DND-41 (cell line): ENCODE results near the gene MYO1H.

Source experiments
- ATAC-seq: fragments of 200-7000 bp; cut with Tn5 transposase; 3 replicates; pipeline ENCODE4 v1.9.1; 2021; ENCODE audit warnings: low read depth; ENCODE audit not compliant: insufficient read depth
- DNase-seq: peaks from one replicate; pipeline ENCODE4 v3.0.0-alpha.2; 2020
- H2AFZ ChIP-seq: 2 replicates; pipeline ENCODE4 v1.6.0; 2012; ENCODE audit warnings: low read depth, low read length
- H3K27ac ChIP-seq: 2 replicates; pipeline ENCODE4 v1.5.1; 2012; ENCODE audit warnings: low read length, inconsistent platforms
- H3K27me3 ChIP-seq: fragments of 200-600 bp; sonication (generic); 2 replicates; pipeline ENCODE4 v1.6.0; 2012; ENCODE audit warnings: low read length, mild to moderate bottlenecking, inconsistent platforms; ENCODE audit not compliant: insufficient read depth, poor library complexity
- H3K36me3 ChIP-seq: 2 replicates; pipeline ENCODE4 v1.5.1; 2012; ENCODE audit warnings: low read length, inconsistent platforms; ENCODE audit not compliant: insufficient read depth
- H3K4me1 ChIP-seq: 2 replicates; pipeline ENCODE4 v1.5.1; 2012; ENCODE audit warnings: mild to moderate bottlenecking, low read length; ENCODE audit not compliant: insufficient read depth
- H3K4me2 ChIP-seq: 2 replicates; pipeline ENCODE4 v1.6.0; 2012; ENCODE audit warnings: mild to moderate bottlenecking, moderate library complexity, low read length, inconsistent platforms; ENCODE audit not compliant: insufficient read depth
- H3K4me3 ChIP-seq, 2 experiments: fragments of 200-600 bp in 1 of 2; shearing (Covaris generic) in 1 of 2; 2 replicates each; pipeline ENCODE4 v1.5.1; 2012 to 2016; ENCODE audit warnings: inconsistent platforms in 2 of 2, low read length in 2 of 2, mild to moderate bottlenecking in 2 of 2, low read depth in 1 of 2, moderate library complexity in 1 of 2
- H3K79me2 ChIP-seq: 2 replicates; pipeline ENCODE4 v1.6.0; 2012; ENCODE audit warnings: low read length, inconsistent platforms; ENCODE audit not compliant: insufficient read depth
- H3K9ac ChIP-seq: 2 replicates; pipeline ENCODE4 v1.6.0; 2012; ENCODE audit warnings: low read depth, mild to moderate bottlenecking, inconsistent platforms, low read length, moderate library complexity
- H3K9me3 ChIP-seq: 2 replicates; pipeline ENCODE4 v1.5.1; 2012; ENCODE audit warnings: low read length, moderate library complexity, mild to moderate bottlenecking, inconsistent platforms; ENCODE audit not compliant: insufficient read depth, severe bottlenecking
- H4K20me1 ChIP-seq: 2 replicates; pipeline ENCODE4 v1.6.0; 2012; ENCODE audit warnings: low read length; ENCODE audit not compliant: insufficient read depth
- CTCF ChIP-seq: IDR thresholded peaks from 2 replicates; pipeline ENCODE4 v1.5.1; 2012; ENCODE audit warnings: borderline replicate concordance, low read length, moderate library complexity, mild to moderate bottlenecking; ENCODE audit not compliant: poor library complexity, severe bottlenecking; ENCODE audit errors: extremely low read depth
- EZH2 ChIP-seq: IDR thresholded peaks from 3 replicates; pipeline ENCODE4 v1.6.1; 2012; ENCODE audit warnings: borderline replicate concordance, low read depth, mild to moderate bottlenecking, moderate library complexity, low read length, inconsistent platforms; ENCODE audit not compliant: severe bottlenecking

Gene MYO1H

GRCh38 chr12:109307051-109307450 lies 40.6 kb upstream of the MYO1H start:
- H3K27me3 ChIP-seq = peaks cover 20% of the 10 kb centered on the region
- H3K27ac ChIP-seq = no peak overlapping the region
- no peak overlapping the region for H3K9ac ChIP-seq
- H3K4me2 ChIP-seq = no peak overlapping the region
- H3K36me3 ChIP-seq = no peaks in the 10 kb centered on the region
- H3K79me2 ChIP-seq = no peaks in the 10 kb centered on the region
- H2AFZ ChIP-seq = no peak overlapping the region
- no peak for ATAC-seq
- no peaks in the 10 kb centered on the region for H3K4me1 ChIP-seq
- H3K4me3 ChIP-seq = no peak overlapping the region
- TF ChIP-seq EZH2 (no peak), CTCF (no peak)
- peaks cover 3% of the 10 kb centered on the region for H4K20me1 ChIP-seq
- H3K9me3 ChIP-seq = no peaks in the 10 kb centered on the region
- DNase-seq = no peak

GRCh38 chr12:109308534-109309380 lies 38.9 kb upstream of the MYO1H start, which contains the start of gene FOXN4:
TSS of gene FOXN4 (minus strand) at chr12:109309284. CDS start at chr12:109308321, 963 bp downstream.
- ATAC-seq = no peak
- Histone ChIP-seq H3K79me2 (no peaks in the 10 kb centered on the region), H2AFZ (no peak within 1 kb of the TSS), H3K27ac (no peak within 1 kb of the TSS), H3K4me3 (no peak within 1 kb of the TSS), H3K36me3 (no peaks in the 10 kb centered on the region), H3K27me3 (peaks cover 20% of the 10 kb centered on the region), H3K9ac (no peak within 1 kb of the TSS), H4K20me1 (peaks cover 3% of the 10 kb centered on the region), H3K9me3 (no peaks in the 10 kb centered on the region), H3K4me2 (no peak within 1 kb of the TSS), H3K4me1 (no peaks in the 10 kb centered on the region)
- TF ChIP-seq CTCF (no peak), EZH2 (no peak)
- no peak for DNase-seq

- no peak overlapping the region for H2AFZ ChIP-seq
- H3K9me3 ChIP-seq = no peaks in the 10 kb centered on the region
- H3K4me2 ChIP-seq = no peak overlapping the region
- H3K36me3 ChIP-seq = no peaks in the 10 kb centered on the region
- no peak overlapping the region for H3K4me3 ChIP-seq
- peaks cover 3% of the 10 kb centered on the region for H4K20me1 ChIP-seq
- DNase-seq = no peak
- H3K79me2 ChIP-seq = no peaks in the 10 kb centered on the region
- ATAC-seq = no peak
- H3K4me1 ChIP-seq = no peaks in the 10 kb centered on the region
- H3K27me3 ChIP-seq = peaks cover 17% of the 10 kb centered on the region
- TF ChIP-seq EZH2 (no peak), CTCF (no peak)
- no peak overlapping the region for H3K27ac ChIP-seq
- H3K9ac ChIP-seq = no peak overlapping the region
These were observed 38.1 kb upstream of the MYO1H start for GRCh38 chr12:109309381-109310246.
